Type B pancreatic cell (in vitro differentiated cells): Measurements from ENCODE around the gene MRPS7. TPM values are rescaled to one million over a fixed set of nuclear protein-coding genes. Genes with fewer than 3 reads are reported as not detected.

Source experiments
- DNase-seq: peaks from one replicate; pipeline ENCODE4 v3.0.0; 2021; ENCODE audit warnings: mixed read lengths; ENCODE audit not compliant: unreplicated experiment; ENCODE audit errors: extremely low spot score
- H3K27ac Mint-ChIP-seq: 2 replicates; pipeline ENCODE4 v1.8.0; 2021; ENCODE audit warnings: mild to moderate bottlenecking, mixed read lengths
- H3K27me3 Mint-ChIP-seq: 2 replicates; pipeline ENCODE4 v1.8.0; 2021; ENCODE audit warnings: mixed read lengths
- H3K36me3 Mint-ChIP-seq: 2 replicates; pipeline ENCODE4 v1.8.0; 2021; ENCODE audit warnings: mixed read lengths
- H3K4me1 Mint-ChIP-seq: one replicate; pipeline ENCODE4 v1.8.0; 2021; ENCODE audit warnings: mixed read lengths; ENCODE audit not compliant: unreplicated experiment
- H3K4me3 Mint-ChIP-seq: 2 replicates; pipeline ENCODE4 v1.8.0; 2021; ENCODE audit warnings: mild to moderate bottlenecking, mixed read lengths
- H3K9me3 Mint-ChIP-seq: 2 replicates; pipeline ENCODE4 v1.8.0; 2021; ENCODE audit warnings: mixed read lengths
- total RNA-seq: library from RNA; stranded (reverse); gene quantifications from 2 replicates; pipeline ENCODE4 v1.2.1, GENCODE V29; 2021; ENCODE audit warnings: low replicate concordance
- TF ChIP-seq, protein P1 (sequence below): fragments of 200-600 bp; sonication (generic); conservative IDR thresholded peaks from 2 replicates; pipeline ENCODE4 v1.5.0; 2021; ENCODE audit warnings: antibody characterized with exemption, mild to moderate bottlenecking

MRPS7 gene
- total RNA-seq, 1 donor from 2014 or later: 70.9 TPM

DNA sequence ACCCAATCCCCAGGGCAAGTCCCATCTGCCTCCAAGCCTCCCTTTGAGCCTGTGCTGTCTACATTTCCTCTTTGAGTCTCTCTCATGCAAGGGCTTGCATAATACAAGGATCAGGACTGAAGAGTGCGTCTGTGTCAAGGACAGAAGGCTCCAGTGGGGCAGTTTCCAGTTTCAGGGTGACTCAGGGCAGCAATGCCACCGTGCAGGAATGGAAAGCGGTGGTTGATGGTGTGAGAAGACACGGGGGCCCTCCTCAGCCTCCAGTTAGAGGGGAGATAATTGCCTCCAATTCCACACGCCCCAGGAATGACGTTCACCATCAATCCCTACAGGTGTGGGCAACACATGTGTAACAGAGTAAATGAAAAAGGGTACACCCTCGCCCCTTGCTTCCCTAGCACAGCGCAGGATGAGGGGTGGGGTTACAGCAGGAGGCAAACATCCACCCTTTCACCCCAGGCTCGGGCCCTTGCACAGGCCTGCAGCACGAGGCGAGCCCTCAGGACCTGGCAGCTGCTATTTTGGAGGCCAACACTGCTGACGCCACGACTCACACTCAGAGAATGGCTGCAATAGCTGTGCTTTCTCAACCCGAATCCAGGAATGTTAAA is 52.4 kb downstream of the MRPS7 start:
- Mint-ChIP-seq H3K27me3 (no peaks in the 10 kb centered on the region), H3K4me1 (peaks cover 6% of the 10 kb centered on the region), H3K4me3 (no peak overlapping the region), H3K9me3 (no peaks in the 10 kb centered on the region), H3K36me3 (no peaks in the 10 kb centered on the region), H3K27ac (no peak overlapping the region)
- TF ChIP-seq, protein P1, sequence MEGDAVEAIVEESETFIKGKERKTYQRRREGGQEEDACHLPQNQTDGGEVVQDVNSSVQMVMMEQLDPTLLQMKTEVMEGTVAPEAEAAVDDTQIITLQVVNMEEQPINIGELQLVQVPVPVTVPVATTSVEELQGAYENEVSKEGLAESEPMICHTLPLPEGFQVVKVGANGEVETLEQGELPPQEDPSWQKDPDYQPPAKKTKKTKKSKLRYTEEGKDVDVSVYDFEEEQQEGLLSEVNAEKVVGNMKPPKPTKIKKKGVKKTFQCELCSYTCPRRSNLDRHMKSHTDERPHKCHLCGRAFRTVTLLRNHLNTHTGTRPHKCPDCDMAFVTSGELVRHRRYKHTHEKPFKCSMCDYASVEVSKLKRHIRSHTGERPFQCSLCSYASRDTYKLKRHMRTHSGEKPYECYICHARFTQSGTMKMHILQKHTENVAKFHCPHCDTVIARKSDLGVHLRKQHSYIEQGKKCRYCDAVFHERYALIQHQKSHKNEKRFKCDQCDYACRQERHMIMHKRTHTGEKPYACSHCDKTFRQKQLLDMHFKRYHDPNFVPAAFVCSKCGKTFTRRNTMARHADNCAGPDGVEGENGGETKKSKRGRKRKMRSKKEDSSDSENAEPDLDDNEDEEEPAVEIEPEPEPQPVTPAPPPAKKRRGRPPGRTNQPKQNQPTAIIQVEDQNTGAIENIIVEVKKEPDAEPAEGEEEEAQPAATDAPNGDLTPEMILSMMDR: no peak
- DNase-seq: no peak

DNA sequence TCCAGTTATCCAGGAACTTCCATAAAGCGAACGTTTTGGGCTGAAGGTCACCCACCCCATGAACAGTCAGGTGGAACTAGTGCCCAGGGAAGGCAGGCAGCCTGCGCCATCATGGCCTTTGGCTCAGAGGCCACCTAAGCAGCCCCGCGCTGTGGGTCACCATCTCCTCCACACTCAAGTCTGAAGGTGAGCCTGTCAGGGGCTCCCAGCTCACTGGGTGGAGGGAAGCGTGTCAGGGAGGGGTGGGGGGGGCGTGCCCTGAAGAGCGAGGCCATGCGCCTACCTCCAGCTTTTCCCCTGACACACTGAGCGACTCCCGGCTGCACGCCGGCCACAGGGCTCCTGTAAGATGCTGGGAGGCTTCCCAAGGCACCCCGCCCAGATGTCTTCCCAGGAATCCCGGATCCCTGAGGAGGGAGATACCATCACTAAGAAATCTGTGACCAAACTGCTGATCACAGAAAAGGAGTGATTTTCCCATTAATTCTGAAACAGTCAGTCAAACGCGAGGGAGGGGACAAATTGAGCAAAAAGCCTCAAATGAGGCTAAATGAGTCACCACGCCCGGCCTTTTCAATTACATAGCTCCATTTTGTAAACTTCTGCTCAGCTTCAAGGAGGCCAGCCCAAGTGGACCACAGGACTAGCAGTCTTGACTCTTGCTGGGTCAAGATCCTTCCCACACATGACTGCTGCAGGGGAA is 54.0 kb downstream of the MRPS7 start:
- no peak for DNase-seq
- Mint-ChIP-seq H3K27me3 (no peaks in the 10 kb centered on the region), H3K4me1 (no peaks in the 10 kb centered on the region), H3K27ac (no peak overlapping the region), H3K9me3 (no peaks in the 10 kb centered on the region), H3K36me3 (no peaks in the 10 kb centered on the region), H3K4me3 (no peak overlapping the region)
- TF ChIP-seq, protein P1: no peak

Other genes starting within 250 kb of the MRPS7 start
- 27.9 and 28.5 TPM in 2 replicates for gene MRPL58, start 249.2 kb upstream of the MRPS7 start, total RNA-seq
- 239 and 287 TPM in 2 replicates for gene ATP5PD, start 214.9 kb upstream of the MRPS7 start, total RNA-seq
- gene KCTD2, start 214.7 kb upstream of the MRPS7 start, total RNA-seq: 22.3 and 26.1 TPM in 2 replicates
- 16.4 and 42.0 TPM in 2 replicates for gene SLC16A5, start 173.9 kb upstream of the MRPS7 start, total RNA-seq
- 14.0 and 19.7 TPM in 2 replicates for gene ARMC7, start 151.9 kb upstream of the MRPS7 start, total RNA-seq
- gene NT5C, start 130.1 kb upstream of the MRPS7 start, total RNA-seq: 33.6 and 40.7 TPM in 2 replicates
- gene JPT1, start 107.4 kb upstream of the MRPS7 start, total RNA-seq: 136 and 170 TPM in 2 replicates
- 465 and 602 TPM in 2 replicates for gene SUMO2, start 78.9 kb upstream of the MRPS7 start, total RNA-seq
- gene NUP85, start 56.2 kb upstream of the MRPS7 start, total RNA-seq: 63.3 and 84.1 TPM in 2 replicates
- 49.7 and 64.4 TPM in 2 replicates for gene GGA3, start 273 bp upstream of the MRPS7 start, total RNA-seq
- 11.9 and 16.6 TPM in 2 replicates for gene MIF4GD, start 9.4 kb downstream of the MRPS7 start, total RNA-seq
- gene SLC25A19, start 27.6 kb downstream of the MRPS7 start, total RNA-seq: 17.0 and 17.8 TPM in 2 replicates
- gene GRB2, start 143.8 kb downstream of the MRPS7 start, total RNA-seq: 65.3 and 76.0 TPM in 2 replicates
- 86.5 and 112 TPM in 2 replicates for gene TMEM94, start 194.8 kb downstream of the MRPS7 start, total RNA-seq